GM19035 (cell line): ENCODE data around the gene GLDC.

Experiments
- ATAC-seq: cut with Tn5 transposase; IDR thresholded peaks from one replicate; pipeline ENCODE4 v1.9.1; 2021; ENCODE audit not compliant: unreplicated experiment

Gene GLDC

GRCh38 chr9:6512085-6512657 is 133.4 kb downstream of the GLDC start:
- no peak for ATAC-seq

GRCh38 chr9:6506571-6506970 is 139.0 kb downstream of the GLDC start:
- ATAC-seq, result no peak

- ATAC-seq, result no peak
Measured at GRCh38 chr9:6502399-6502798, 143.1 kb downstream of the GLDC start.

DNA sequence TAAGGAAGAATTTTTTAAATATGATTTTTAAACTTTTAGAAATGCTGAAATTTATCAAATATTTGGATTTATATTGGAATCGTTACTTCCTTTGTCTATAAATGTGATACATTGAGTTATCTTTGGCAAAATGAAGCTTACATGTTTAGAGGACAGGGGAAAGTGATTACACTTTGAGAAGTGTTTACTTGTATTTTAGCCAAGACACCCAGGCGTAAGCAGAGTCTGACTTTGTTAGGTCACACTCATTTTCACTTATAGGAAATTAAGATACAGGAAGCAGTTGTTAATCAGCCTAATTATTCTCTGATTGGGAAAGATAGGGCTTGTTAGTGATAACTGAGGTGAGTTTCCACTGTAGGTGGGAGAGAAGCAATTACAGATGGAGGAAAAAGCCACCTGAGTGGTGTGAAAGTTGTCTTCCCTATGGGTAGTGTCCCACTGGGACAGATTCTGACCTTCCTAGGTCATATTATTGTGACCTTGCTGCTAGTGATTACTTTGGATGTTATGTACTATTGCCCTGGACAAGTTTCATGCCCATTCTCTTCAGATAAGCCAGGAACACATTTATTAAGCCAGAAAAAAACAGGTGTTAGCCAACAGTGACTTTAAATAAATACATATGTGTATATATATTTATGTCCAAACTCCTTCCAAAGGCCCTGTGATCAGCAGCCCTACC is 143.9 kb downstream of the GLDC start:
- no peak for ATAC-seq

DNA sequence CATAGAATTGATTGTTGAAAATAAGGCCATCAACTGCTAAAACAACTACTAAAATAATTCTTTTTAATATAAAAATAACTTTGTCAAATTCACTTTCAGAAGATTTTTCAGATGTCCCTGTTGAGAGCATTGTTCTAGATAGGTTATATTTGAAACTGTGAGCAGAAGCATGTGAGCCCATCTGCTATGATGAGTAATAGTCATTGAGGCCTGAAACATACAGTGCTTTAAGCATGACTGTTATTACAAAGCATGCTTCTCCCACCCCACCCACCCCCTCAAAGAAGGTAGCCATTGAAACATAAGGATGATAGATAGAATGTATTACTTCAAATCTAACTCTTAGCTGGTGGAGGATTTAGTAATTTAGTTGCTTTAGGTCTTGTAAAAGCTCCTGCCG is 146.5 kb downstream of the GLDC start:
- no peak for ATAC-seq

DNA sequence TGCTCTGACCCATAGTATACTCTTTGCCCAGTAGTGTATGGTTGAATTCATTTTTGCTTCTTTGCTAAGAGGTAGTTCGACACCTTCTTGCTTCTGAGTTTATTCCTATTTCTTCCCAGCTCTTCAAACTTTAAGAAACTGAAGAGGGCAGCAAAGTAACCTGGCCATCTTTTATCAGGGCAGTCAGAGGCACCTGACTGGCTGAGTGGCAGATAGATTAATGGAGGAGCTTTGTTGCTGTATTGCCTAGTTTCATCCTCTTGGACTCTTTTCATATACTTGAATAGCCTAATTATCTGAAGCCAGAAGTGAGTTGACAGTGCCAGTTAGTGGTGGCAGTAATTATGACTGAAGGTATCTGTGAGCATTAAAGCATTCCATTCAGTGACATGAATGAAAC is 150.1 kb downstream of the GLDC start:
- no peak for ATAC-seq

GRCh38 chr9:6490863-6491262 is 154.7 kb downstream of the GLDC start:
- ATAC-seq, result no peak

- ATAC-seq, result no peak
Measured at GRCh38 chr9:6489099-6489498, 156.4 kb downstream of the GLDC start.

GRCh38 chr9:6488395-6488794 is 157.1 kb downstream of the GLDC start:
- no peak for ATAC-seq

- no peak for ATAC-seq
Measured at GRCh38 chr9:6484210-6484609, 161.3 kb downstream of the GLDC start.
